EL (cell line): ENCODE data around the gene TRAPPC2.
"Not testable (repeated sequence)": the region's sequence is repeated elsewhere in the genome, so short reads cannot be mapped to it uniquely, and the experiment has no call there.

Experiments
- DNase-seq: peaks from one replicate; pipeline ENCODE4 v3.0.0-alpha.2; 2016

Gene TRAPPC2

GRCh38 chrX:13697455-13697854 is 37.0 kb downstream of the TRAPPC2 start:
- no peak for DNase-seq

- DNase-seq: no peak
Observed at GRCh38 chrX:13695601-13696115, 38.8 kb downstream of the TRAPPC2 start.

- DNase-seq: no peak
Observed at GRCh38 chrX:13694983-13695382, 39.4 kb downstream of the TRAPPC2 start.

- peak; percentile 21 for DNase-seq
Observed at GRCh38 chrX:13694359-13694758, 40.1 kb downstream of the TRAPPC2 start.

- no peak for DNase-seq
Observed at GRCh38 chrX:13693341-13693961, 41.0 kb downstream of the TRAPPC2 start.

GRCh38 chrX:13692771-13693231 is 41.6 kb downstream of the TRAPPC2 start:
- DNase-seq: no peak

GRCh38 chrX:13691841-13692371 is 42.5 kb downstream of the TRAPPC2 start:
- DNase-seq: peak; percentile 19

- no peak for DNase-seq
Observed at GRCh38 chrX:13690836-13691235, 43.6 kb downstream of the TRAPPC2 start.

- peak; percentile 30 for DNase-seq
Observed at GRCh38 chrX:13689741-13690211, 44.6 kb downstream of the TRAPPC2 start.

GRCh38 chrX:13688958-13689740 is 45.3 kb downstream of the TRAPPC2 start, which contains the start of gene RAB9A:
TSS of gene RAB9A (plus strand) at chrX:13689128. CDS start at chrX:13708747, 19,619 bp downstream.
- DNase-seq: peak; percentile 76

GRCh38 chrX:13688384-13688957 is 45.9 kb downstream of the TRAPPC2 start:
- no peak for DNase-seq

GRCh38 chrX:13687203-13687602 is 47.2 kb downstream of the TRAPPC2 start:
- no peak for DNase-seq

- peak; percentile 26 for DNase-seq
Observed at GRCh38 chrX:13685126-13685763, 49.2 kb downstream of the TRAPPC2 start.

GRCh38 chrX:13684361-13684760 is 50.1 kb downstream of the TRAPPC2 start:
- DNase-seq: no peak

- DNase-seq: no peak
Observed at GRCh38 chrX:13681595-13681994, 52.8 kb downstream of the TRAPPC2 start.

- not testable (repeated sequence) for DNase-seq
Observed at GRCh38 chrX:13679700-13680099, 54.7 kb downstream of the TRAPPC2 start.

- DNase-seq: no peak
Observed at GRCh38 chrX:13676885-13677284, 57.5 kb downstream of the TRAPPC2 start.

GRCh38 chrX:13673016-13673415 is 61.4 kb downstream of the TRAPPC2 start:
- no peak for DNase-seq

- DNase-seq: no peak
Observed at GRCh38 chrX:13670197-13670596, 64.2 kb downstream of the TRAPPC2 start.

- DNase-seq: not testable (repeated sequence)
Observed at GRCh38 chrX:13669755-13670154, 64.7 kb downstream of the TRAPPC2 start.

GRCh38 chrX:13669246-13669737 is 65.1 kb downstream of the TRAPPC2 start:
- DNase-seq: peak; percentile 91

GRCh38 chrX:13667919-13668318 is 66.5 kb downstream of the TRAPPC2 start:
- DNase-seq: no peak
